GM23338 (cell line): ENCODE results near the gene STK38L.

ENCODE experiments used
- CTCF ChIP-seq, 2 experiments: fragments of 200-600 bp in 1 of 2; sonication (generic) in 1 of 2; conservative IDR thresholded peaks; 2 replicates each; pipeline versions ENCODE4 v1.5.1 to v1.6.1; 2016 to 2017; ENCODE audit warnings: antibody characterized with exemption in 2 of 2, low read depth in 2 of 2, mild to moderate bottlenecking in 2 of 2, moderate library complexity in 1 of 2
- EZH2 ChIP-seq: fragments of 200-600 bp; sonication (generic); IDR thresholded peaks from one replicate; pipeline ENCODE4 v1.8.0; 2017; ENCODE audit warnings: antibody characterized with exemption, mild to moderate bottlenecking, low read depth; ENCODE audit not compliant: unreplicated experiment
- EZH2phosphoT487 ChIP-seq: fragments of 200-600 bp; sonication (generic); IDR thresholded peaks from one replicate; pipeline ENCODE4 v1.8.1; 2018; ENCODE audit warnings: antibody characterized with exemption; ENCODE audit not compliant: unreplicated experiment
- JUNB ChIP-seq: IDR thresholded peaks from one replicate; pipeline ENCODE4 v1.6.1; 2016; ENCODE audit warnings: antibody characterized with exemption; ENCODE audit not compliant: unreplicated experiment
- POLR2AphosphoS5 ChIP-seq: IDR thresholded peaks from 2 replicates; pipeline ENCODE4 v1.6.1; 2016; ENCODE audit warnings: antibody characterized with exemption, low read depth
- REST ChIP-seq: IDR thresholded peaks from one replicate; pipeline ENCODE4 v1.6.1; 2018; ENCODE audit warnings: antibody characterized with exemption; ENCODE audit not compliant: unreplicated experiment

GRCh38 chr12:27332714-27333402, 88.8 kb downstream of the STK38L start, which contains the start of gene BMAL2:
- TF ChIP-seq EZH2: no peak
- no peak for TF ChIP-seq CTCF (conservative IDR thresholded peaks at IDR 0.05; ENCODE audit: low read depth in 2 of 2)
- TF ChIP-seq EZH2phosphoT487: no peak
- TF ChIP-seq POLR2AphosphoS5: no peak
- no peak for TF ChIP-seq JUNB
- TF ChIP-seq REST: no peak
